DMS 273 (cell line): ENCODE measurements around the gene NKTR.

Source experiments
- DNase-seq: peaks from one replicate; lab custom pipeline; 2025; ENCODE audit not compliant: unreplicated experiment; lab: John Stamatoyannopoulos, UW

The NKTR gene

DNA sequence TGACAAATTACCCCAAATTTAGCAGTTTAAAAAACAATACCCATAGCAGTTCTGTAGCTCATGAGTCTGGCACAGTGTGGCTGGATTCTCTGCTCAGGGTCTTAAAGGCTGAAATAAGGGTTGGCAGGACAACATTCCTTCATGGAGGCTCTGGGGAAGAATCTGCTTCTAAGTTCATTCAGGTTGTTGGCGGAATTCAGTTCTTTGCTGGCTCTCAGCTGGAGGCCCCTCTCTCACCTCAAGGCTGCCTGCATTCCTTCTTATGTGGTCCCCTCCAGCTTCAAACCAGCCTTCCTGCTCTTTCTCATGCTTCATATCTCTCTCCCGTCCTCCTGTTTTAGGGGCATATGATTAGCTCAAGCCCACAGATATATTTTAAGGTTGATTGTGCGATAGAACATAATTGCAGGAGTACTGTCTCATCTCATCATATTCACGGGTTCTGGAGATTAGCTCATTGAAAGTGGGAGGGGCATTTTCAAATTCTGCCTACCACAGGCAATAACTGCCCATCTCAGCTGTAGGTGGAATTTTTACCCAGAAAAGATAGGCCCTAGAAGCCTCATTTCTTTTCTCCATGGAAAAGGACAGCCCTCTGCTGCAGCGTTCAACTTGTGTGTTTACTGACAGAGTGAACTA lies 47.5 kb downstream of the NKTR start:
- no peak for DNase-seq

DNA sequence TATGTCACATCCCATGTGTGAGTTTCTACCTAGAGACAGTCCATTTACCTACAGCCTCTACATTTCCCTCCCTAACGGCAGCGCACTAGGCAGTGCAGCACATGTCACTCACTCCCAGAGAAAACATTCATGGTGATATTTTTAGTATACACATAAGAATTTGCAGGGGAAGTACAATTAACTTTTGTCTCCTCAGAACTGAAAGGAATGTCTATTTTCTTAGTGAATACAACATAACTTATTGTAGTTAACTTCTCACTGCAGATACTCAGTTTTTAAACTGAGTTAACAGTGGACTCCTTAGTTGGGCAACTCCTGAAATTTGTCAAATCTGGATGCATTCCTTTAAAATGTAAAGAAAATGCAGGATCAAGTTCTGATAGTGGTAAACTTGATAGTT lies 48.5 kb downstream of the NKTR start:
- DNase-seq: no peak

DNA sequence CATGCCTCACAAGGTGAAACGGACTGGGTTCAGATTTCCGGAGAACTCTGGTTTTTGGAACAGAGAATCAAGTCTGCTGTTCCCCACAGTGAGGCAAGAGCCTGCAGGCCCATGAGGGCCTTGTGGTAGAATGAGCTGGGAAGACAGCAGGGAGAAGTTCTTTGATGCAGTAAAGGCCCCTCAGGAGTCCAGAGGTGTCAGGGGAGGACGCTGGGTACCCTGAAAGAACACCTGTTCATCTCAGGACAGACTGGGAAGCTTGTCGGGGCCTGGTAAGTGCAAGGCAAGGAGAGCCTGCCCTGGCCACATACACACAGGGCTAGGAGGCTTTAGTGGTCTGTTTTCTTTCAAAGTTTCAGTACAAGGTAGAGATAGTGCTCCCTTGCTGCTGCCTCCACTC lies 49.3 kb downstream of the NKTR start:
- no peak for DNase-seq

DNA sequence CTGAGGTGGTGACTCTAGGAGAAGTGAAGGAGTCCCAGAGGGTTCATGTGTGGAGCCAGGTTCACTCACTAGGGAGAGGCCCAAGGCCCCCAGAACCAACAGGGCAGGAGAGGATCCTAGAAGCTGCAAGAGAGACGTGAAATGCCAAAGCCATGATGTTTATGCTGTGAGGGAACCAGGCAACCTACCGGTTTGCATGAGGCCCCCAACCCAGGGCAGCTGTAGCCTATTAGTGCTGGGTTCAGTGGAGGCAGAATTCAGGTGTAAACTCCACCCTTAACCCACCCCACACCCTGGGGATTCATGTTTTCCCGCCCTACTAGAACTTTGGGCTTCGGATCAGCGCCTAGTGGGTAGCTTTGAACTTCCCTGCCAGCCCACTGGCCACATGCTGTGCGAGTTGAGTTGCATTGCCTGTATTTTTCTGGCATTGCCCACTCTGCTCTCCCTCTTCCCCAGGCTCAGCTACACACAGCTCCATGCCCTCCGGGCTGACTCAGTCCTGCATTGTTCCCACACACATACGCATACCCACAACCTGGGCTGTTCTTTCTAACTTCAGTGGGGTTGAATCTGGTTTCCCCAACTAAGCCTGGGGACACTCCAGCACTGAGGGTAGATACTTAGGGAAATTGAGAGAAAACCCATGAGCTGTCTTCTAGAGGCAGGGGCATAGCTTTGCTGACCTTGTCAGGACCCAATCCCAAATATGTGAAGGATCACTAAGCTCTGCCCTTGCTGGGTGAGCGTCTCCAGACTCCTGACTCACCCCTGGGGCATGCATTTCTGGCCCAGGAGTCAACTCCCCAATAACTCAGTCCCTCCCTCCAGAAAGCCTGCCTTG lies 51.0 kb downstream of the NKTR start:
- DNase-seq: no peak

DNA sequence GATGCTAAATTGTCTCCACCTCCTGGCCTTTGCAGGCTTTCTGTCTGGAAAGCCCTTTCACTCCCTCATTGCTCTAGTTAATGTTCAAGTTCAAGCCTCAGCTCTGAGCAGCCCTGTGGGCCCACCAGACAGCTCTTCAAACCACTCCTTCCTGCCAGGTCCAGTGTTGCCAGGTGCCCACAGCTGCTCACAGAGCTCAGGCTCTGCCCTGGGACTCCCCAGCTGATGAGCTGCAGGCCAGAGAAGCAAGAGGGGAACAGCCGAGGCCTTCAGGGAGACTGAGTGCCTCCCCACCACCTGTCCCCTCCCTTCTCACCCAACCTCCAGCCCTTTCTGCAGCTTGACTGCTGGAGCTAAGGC lies 51.7 kb downstream of the NKTR start:
- DNase-seq: no peak

DNA sequence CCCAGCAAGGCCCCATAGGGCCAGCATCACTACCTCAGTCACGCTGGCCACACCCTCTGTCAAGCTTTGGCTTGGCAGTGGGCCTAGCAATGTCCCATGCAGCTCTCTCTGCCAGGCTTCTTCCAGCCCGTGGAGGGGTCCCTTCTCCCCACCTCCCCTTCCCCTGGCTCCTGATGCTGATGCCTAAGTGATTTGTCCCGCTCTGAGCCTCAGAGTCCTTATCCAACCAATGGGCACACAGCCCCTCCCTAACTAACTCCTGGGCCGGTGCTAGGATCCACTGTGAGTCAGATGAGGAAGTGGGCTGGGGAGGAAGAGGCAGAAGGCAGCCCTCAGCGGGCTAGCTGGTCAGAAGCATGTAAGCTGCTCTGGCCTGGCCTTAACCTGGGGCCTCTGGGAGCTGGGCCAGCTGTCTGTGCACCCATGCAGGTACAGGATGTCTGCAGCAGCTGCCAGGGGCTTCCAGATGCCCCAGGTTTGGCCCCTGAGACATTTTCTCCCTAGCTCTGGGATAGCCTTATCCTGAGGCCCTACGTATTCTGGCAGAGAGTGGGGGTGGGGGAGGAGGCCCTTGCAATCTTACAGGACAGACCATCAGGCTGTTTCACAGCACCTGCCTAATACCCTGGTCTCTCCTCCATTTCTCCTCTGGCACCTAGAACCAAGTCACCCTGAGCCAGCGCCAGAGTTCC lies 52.3 kb downstream of the NKTR start:
- peak; percentile 55 for DNase-seq

DNA sequence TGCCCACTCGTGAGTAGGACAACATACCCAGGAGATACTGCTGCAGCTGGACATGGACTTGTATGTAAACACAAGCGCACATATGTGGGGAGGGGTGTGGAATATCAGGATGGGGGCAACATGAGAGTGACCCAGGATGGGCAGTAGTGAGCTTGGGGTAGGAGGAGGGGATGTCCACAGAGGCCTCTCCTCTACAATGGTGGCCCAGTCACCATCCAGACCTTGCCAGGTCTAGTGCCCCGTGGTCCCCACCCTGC lies 52.7 kb downstream of the NKTR start:
- no peak for DNase-seq

DNA sequence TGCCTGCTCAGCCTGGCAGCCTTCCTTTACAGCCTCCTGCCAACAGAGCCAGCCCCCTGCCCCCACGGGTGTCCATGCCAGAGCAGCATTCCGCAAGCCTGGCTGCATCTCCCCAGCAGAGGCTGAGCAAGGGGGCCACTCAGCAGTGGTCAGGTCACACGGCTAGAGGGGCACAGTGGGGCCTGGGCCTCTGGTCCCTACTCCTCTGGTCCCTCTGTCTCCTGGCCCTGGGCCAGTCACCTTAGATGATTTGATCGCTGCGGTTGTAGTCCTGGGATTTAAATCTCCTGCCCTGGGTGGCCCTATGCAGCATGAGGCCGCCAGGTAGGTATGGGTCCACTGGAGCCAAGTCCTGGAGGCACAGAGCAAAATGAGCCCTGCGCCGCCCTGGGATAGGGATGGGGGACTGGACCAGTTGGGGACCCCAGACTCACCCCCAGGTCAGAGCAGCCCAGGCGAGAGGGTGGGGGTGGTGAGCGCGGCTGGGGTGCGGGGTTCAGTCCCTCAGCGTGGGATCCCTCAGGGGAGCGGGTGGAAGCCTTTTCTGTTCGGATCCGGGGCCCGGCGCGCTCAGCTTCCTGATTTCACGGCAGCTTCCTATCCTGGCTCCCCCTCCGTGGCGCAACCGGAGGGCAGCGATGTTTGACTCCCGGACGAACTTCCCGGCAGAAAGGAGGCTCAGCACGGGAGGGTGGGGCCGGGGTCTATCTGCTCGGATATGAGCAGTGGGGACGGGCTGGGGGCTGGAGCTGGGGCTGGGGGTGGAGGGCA lies 53.3 kb downstream of the NKTR start, which contains the start of gene ZBTB47:
Gene ZBTB47, plus strand, starts transcription at position 138 of the 771 bp plus-strand sequence. CDS start 4,659 bp downstream, outside the sequence.
- DNase-seq: peak; percentile 55

DNA sequence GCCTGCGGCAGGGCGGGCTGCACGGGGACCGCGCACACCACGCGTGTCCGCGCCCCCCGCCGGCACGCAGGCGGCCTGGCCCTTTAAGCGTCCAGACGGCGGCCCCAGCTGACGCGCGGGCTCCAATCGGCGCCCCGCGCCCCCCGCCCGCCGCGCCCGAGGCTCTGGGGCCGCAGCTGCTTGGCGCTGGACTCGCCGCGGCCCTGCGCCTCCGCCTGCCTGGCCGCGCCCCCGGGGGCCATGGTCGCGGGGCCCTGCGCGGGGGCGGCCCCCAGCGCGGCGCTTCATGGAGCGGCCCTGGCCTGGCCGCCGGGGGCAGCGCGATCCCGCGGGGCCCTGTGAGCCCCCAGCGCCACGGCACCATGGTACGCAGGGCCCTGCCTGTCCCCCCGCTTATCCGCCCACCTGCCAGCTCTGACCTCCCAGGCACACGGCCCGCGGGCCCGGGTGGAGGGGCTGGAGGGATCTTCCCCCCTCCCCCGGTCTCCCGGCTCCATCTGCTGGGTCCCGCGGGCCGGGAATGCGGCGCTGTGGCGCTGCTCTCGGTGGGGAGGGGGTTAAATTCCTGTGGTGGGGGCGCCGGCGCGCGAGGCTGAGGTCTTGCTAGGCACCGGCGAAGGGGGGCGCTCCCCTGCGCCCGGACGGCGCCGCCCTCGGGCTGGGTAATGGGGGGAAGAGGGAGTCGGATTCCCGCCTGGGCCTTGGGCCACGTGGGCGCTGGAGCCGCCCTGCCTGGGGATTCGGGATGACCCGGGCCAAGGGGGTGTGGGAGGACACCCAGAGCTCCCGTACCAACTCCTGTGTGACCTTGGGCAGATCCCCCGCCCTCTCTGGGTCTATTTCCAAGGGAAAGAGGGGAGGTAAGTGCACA lies 54.1 kb downstream of the NKTR start:
- peak; percentile 70 for DNase-seq

DNA sequence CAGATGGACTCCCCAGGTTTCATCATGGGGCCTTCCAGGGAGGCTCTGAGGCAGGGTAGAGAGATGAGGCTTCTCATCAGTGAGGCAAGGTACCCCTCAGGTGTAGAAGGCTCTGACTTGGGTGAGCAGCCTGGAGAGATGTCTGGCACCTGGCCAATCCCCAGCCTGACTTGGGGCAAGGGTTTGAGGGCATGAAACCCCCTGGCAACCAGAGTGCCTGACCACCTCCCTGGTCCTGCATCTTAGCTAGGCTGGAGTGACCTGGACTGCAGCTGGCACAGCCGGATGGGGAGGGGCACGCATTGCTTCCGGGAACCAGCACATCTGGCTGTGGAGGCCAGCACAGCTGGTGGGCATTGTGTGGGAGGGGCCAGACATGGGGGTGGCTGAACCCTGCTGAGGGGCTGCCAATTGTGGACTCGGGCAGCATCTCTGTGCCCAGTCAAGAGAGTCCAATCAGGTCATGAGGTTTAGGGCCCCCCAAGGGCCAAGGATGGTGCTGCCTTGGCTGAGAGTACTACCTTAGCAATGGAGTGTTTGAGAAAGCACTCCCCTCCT lies 54.9 kb downstream of the NKTR start:
- no peak for DNase-seq

DNA sequence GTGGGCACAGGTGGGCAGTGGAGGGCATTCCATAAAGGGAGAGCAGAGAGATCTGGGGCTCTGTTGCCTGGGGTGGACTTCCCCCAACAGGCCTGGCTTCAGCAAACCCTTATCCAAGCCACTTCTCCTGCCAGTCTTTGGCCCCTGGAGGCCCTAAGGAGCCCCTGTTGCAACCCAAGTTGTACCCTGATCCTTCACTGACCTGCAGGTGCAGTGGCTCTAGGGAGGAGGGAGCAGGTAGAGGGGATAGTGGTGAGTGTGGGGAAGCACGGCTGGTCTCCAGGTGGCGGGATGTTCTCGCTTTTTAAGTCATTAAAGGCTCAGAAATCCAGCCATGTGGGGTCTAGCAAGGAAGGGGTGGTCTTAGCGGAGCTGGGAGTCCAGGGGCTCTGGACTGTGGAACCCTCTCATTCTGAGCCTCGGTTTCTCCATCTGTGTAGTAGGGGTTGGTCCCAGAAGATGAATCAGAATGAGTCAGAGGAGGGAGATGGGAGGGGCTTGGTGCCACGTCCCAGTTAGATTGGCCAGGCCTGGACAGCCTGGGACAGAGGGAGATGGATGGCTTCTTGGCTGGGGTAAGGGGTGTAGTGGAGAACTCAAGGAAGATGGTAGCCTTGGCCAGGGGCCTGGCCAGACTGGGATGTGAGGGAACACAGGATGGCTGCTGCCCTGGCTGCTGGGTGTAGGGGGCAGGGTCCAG lies 55.6 kb downstream of the NKTR start:
- DNase-seq: no peak

DNA sequence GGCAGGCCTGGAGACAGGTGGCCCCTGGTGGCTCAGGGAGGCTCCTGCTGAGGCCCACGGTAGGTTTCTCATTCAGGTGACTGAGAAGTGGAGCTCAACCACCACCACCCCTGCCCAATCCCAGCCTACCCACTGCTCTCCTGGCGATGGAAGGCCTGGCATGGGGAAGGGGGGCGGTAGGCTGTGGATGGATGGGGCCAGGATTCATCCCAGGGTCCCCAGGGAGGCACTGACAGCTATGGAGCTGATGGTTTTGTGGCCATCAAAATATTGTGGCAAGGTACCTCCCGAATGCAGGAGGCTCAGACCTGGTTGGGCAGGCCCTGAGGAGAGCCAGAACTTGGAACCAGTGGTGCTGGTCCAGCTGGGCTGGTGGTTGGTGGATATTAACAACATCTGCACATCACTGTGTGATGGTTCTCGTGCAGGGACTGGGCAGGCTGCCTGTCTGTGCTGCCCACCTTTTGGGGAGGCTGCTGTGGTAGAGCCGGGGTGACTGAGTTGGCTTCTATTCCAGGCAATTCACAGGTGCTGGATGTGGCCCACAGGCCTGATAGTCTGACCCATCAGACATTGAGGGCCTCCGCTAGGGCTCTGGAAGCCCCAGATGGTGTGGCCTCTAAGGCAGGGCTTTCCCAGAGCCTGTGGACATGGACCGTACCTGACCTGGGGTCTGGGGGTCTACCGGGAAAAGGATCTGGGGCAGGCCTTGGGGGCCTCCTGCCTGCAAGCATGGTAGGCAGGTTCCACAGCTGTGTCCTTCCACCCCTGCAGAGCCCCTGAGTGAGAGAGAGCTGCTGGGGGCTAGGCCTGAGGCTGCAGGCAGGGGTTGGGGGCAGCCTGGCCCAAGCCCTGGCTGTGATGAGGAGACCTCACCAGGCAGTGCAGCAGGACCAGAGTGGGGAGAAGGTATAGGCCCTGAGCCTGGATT lies 56.5 kb downstream of the NKTR start:
- DNase-seq: no peak

DNA sequence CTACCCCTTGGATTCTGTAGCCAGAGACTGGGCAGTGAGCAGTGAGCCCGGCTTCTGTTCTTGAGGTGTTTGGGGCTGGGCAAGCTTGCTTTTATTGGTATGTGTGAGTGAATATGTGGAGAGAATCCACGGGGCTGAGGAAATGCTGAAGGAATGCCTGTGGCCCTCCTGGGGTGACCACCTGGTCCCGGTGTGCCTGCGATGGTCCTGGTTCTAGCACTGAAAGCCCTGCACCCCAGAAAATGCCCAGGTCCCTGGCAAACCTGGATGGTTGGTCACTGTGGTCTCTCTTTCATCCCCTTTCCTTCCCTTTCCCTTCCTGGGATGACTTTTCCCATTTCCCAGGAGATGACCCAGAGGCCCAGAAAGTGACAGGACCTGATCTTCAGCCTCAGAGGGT lies 57.2 kb downstream of the NKTR start:
- no peak for DNase-seq

DNA sequence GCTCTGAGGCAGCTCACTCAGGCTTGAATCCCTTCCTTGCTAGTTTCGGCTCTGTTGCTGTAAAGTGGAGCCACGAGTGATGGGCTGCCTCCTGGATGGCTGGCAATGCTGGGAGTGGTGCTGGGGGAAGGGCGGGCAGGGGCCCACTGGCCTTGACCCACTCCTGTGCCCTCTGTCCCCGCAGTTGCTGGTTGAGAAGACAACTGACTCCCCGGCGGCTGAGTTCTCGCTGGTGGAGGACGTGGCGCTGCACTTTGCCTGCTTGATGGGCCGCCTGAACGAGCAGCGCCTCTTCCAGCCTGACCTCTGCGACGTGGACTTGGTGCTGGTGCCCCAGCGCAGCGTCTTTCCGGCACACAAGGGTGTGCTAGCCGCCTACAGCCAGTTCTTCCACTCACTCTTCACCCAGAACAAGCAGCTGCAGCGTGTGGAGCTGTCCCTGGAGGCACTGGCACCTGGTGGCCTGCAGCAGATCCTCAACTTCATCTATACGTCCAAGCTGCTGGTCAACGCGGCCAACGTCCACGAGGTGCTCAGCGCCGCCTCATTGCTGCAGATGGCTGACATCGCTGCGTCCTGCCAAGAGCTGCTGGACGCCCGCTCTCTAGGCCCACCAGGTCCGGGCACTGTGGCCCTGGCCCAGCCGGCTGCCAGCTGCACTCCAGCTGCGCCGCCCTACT lies 57.7 kb downstream of the NKTR start:
- no peak for DNase-seq

DNA sequence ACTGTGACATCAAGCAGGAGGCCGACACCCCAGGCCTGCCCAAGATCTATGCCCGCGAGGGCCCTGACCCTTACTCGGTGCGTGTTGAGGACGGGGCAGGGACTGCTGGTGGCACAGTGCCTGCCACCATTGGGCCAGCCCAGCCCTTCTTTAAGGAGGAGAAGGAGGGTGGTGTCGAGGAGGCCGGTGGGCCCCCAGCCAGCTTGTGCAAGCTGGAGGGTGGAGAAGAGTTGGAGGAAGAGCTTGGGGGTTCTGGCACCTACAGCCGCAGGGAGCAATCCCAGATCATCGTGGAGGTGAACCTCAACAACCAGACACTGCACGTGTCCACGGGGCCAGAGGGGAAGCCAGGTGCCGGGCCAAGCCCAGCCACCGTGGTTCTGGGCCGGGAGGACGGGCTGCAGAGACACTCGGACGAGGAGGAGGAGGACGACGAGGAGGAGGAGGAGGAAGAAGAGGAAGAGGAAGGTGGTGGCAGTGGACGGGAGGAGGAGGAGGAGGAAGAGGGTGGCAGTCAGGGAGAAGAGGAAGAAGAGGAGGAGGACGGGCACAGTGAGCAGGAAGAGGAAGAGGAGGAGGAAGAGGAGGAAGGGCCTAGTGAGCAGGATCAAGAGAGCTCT lies 58.4 kb downstream of the NKTR start:
- no peak for DNase-seq

DNA sequence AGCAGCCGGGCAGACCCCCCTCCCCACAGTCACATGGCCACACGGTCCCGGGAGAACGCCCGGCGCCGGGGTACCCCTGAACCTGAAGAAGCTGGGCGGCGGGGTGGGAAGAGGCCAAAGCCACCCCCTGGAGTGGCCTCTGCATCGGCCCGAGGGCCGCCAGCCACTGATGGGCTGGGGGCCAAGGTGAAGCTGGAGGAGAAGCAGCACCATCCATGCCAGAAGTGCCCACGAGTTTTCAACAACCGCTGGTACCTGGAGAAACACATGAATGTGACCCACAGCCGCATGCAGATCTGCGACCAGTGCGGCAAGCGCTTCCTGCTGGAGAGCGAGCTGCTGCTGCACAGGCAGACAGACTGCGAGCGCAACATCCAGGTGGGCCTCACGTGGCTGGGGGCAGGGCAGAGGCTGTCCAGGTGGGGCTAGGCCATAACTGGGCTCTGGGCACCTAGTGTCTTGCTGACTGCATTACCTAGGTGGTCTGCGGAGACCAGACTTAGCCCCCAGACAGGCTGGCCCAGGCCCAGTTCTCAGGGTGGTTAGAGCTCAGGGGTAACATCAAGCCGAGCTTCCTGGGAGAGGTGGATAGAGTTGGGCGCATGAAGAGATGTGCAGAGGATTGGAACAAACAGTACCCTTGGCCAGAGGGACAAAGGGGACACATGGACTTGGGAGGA lies 59.1 kb downstream of the NKTR start:
- DNase-seq: no peak

DNA sequence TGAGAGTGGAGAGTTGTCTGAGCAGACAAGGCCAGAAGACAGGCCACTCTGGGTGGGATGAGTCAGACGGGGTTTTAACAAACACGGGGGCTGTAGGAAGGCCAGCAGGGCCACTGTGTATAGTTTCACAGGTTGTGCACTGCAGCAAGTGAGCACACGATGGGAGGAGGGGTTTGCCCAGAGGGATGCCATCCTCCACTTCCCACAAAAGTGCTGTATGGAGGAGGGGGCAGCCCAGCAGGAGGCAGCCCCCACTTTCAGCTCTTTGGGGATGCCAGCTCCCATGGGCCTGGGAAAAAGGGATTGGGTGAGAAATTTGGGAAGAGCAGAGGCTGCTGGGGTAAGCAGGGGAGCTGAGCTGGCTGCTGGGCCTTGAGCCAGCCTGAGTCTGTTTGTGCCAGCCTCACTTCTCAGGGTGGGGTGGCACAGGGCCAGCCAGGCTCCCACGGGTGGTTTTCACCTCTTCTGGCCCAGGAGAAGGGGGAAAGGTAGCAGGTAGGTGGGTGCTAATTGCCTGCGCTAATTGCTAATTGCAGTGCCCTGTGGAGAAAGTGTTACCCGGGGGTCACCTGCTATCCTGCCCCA lies 59.7 kb downstream of the NKTR start:
- DNase-seq: peak; percentile 12
